CD4-positive, alpha-beta memory T cell (primary cell): ENCODE data around the gene SLC6A5. TPM values are rescaled to one million over a fixed set of nuclear protein-coding genes. Genes with fewer than 3 reads are reported as not detected.

Source experiments
- CTCF ChIA-PET: fragments of 350-600 bp; sonication (Branson Sonifier 250); formaldehyde crosslinking; loops from one replicate; lab custom pipeline; 2021; ENCODE audit warnings: inconsistent platforms; ENCODE audit not compliant: partially characterized antibody; lab: Charles Lee
- POLR2A ChIA-PET: fragments of 350-600 bp; sonication (Branson Sonifier 250); formaldehyde crosslinking; loops from one replicate; lab custom pipeline; 2021; ENCODE audit not compliant: partially characterized antibody; lab: Charles Lee
- DNase-seq, 5 donors: peaks; one replicate each; pipeline versions ENCODE4 v3.0.0 to v3.0.0-alpha.2; 2020 to 2022; ENCODE audit warnings: mixed read lengths in 1 of 5
- H3K27ac ChIP-seq: one replicate; pipeline ENCODE4 v1.7.0; 2013; ENCODE audit warnings: low read depth, low read length
- H3K27me3 ChIP-seq: 2 replicates; pipeline ENCODE4 v1.7.0; 2013; ENCODE audit warnings: mild to moderate bottlenecking, low read length, moderate library complexity; ENCODE audit not compliant: insufficient read depth
- H3K36me3 ChIP-seq: 2 replicates; pipeline ENCODE4 v1.7.0; 2013; ENCODE audit warnings: mild to moderate bottlenecking, low read length, moderate library complexity; ENCODE audit not compliant: insufficient read depth
- H3K4me1 ChIP-seq: 2 replicates; pipeline ENCODE4 v1.7.0; 2013; ENCODE audit warnings: mild to moderate bottlenecking, low read length, moderate library complexity; ENCODE audit not compliant: insufficient read depth
- H3K4me3 ChIP-seq, 2 donors: one replicate each; pipeline ENCODE4 v1.7.0; 2013; ENCODE audit warnings: low read length in 2 of 2, mild to moderate bottlenecking in 1 of 2
- H3K9me3 ChIP-seq, 2 donors: one replicate each; pipeline ENCODE4 v1.7.0; 2013; ENCODE audit warnings: low read length in 2 of 2, control low read depth in 1 of 2; ENCODE audit not compliant: control insufficient read depth in 1 of 2
- H3K27ac Mint-ChIP-seq, 7 donors: one replicate each; pipeline ENCODE4 v1.8.0; 2020 to 2021; ENCODE audit warnings: mixed read lengths in 7 of 7, mild to moderate bottlenecking in 6 of 7, inconsistent platforms in 3 of 7, moderate library complexity in 3 of 7
- H3K27me3 Mint-ChIP-seq, 2 donors: one replicate each; pipeline ENCODE4 v1.8.0; 2020 to 2021; ENCODE audit warnings: mixed read lengths in 2 of 2
- H3K36me3 Mint-ChIP-seq, 2 donors: one replicate each; pipeline ENCODE4 v1.8.0; 2020 to 2021; ENCODE audit warnings: mixed read lengths in 2 of 2, inconsistent platforms in 1 of 2, mild to moderate bottlenecking in 1 of 2
- H3K4me1 Mint-ChIP-seq, 4 donors: one replicate each; pipeline ENCODE4 v1.8.0; 2020 to 2021; ENCODE audit warnings: mixed read lengths in 4 of 4, mild to moderate bottlenecking in 1 of 4
- H3K4me3 Mint-ChIP-seq, 8 donors: one replicate each; pipeline ENCODE4 v1.8.0; 2020 to 2021; ENCODE audit warnings: mixed read lengths in 8 of 8, mild to moderate bottlenecking in 7 of 8, moderate library complexity in 6 of 8, inconsistent platforms in 3 of 8
- H3K9me3 Mint-ChIP-seq, 8 donors: one replicate each; pipeline ENCODE4 v1.8.0; 2020 to 2021; ENCODE audit warnings: mixed read lengths in 8 of 8, mild to moderate bottlenecking in 5 of 8, inconsistent platforms in 3 of 8, moderate library complexity in 1 of 8
- intact Hi-C: fragments of 100-400 bp; cut with micrococcal nuclease; formaldehyde crosslinking; loops from one replicate; pipeline ENCODE4 v1.15.1; 2023
- polyA plus RNA-seq, 2 donors: library from polyadenylated mRNA; unstranded; fragments of 300-500 nt; fragmentation: Illumina TruSeq; gene quantifications; one replicate each; pipeline ENCODE4 v1.2.3, GENCODE V29; 2021
- total RNA-seq, 2 experiments: library from RNA; stranded (reverse); gene quantifications; one replicate each; pipeline ENCODE4 v1.2.3, GENCODE V29; 2021

The SLC6A5 gene
- total and polyA plus RNA-seq, 4 experiments from 2014 or later, result not detected

DNA sequence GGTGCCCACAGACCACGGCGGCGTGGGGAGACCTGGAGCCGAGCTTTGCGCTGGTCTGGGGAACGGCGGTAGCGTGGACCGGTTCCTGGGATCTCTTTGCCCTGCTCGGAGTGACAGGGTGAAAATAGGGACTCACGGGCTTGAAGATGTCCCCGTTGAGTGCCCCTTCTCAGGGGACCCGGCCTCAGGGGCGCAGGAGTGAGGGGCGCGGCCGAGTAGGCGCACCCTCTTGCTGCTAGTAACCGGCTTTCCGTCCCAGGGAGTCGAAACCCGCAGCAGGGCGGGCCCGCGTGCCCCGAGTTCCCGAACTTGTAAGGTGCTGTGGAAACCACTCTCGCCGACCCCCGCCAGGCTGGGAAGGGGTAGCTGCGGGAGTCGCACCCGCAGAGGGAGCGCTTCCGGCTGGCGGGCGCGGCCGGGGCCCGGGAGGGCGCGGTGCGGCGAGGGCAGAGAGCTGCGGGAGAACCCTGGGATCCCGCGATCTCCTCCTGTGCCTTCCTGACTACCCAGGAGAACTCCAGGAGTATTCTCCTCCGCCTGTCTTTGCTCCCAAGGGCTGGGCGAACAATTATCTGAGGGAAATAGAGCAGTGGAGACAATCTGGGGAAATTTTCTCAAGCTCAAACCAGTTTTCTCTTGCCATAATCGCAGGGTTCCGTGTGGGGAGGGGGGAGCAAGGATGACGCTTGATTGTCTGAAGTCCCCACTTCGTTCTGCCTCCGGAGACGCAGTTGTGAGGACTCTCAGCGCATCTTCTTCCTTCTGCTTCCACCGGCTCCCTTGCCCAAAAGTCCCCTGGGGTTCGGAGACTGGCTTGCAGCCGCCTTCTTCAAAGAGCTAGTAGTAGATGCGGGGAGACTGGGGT, 70.6 kb downstream of the SLC6A5 start:
- Histone ChIP-seq H3K36me3 (no peaks in the 10 kb centered on the region), H3K27me3 (peaks cover 12% of the 10 kb centered on the region), H3K4me3 (no peak overlapping the region), H3K4me1 (no peaks in the 10 kb centered on the region), H3K27ac (no peak overlapping the region), H3K9me3 (no peaks in the 10 kb centered on the region)
- peaks cover 40 to 51% of the 10 kb centered on the region in 2 donors for H3K27me3 Mint-ChIP-seq
- H3K27ac Mint-ChIP-seq, result no peak overlapping the region
- H3K36me3 Mint-ChIP-seq, result no peaks in the 10 kb centered on the region
- ChIA-PET CTCF (interaction anchor here (0.9 to 1.6 kb wide), 2 partner anchors 14 to 22 kb away, joined by 3 read pairs; no protein-coding TSS in a partner anchor), POLR2A (no interaction called here)
- no peak for DNase-seq
- H3K4me3 Mint-ChIP-seq, result peak overlapping the region in 1 of 8 donors; percentile 31
- intact Hi-C loops, result no loop called here
- peaks cover 0 to 7% (median 2%) of the 10 kb centered on the region in 8 donors for H3K9me3 Mint-ChIP-seq
- peaks cover 7 to 24% (median 14%) of the 10 kb centered on the region in 4 donors for H3K4me1 Mint-ChIP-seq

DNA sequence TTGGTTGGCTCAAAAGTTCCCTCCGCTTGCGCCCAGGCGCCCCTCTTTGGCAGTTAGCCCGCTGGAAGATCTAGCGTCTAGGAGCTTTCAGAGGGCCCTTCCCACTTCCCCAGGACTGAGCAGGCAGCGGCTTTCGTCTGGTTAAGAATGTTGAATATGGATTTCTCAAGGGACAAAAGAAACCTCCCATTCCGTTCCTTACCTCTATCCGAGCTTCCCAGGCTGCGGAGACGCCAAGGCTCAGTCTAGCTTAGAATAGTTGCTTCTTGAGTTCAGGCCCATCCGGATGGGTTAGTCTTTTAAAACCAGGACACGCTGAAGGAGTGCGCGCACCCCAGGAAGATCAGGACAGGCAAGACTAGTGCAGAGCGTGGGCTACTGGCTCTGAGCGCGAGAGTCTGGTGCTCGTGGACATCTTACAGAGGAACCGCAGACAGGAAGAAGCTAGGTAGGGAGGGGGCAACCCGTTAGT, 71.6 kb downstream of the SLC6A5 start:
- H3K4me1 Mint-ChIP-seq, result peaks cover 7 to 24% (median 14%) of the 10 kb centered on the region in 4 donors
- H3K9me3 ChIP-seq, result no peaks in the 10 kb centered on the region
- H3K4me3 ChIP-seq, result no peak overlapping the region
- H3K36me3 ChIP-seq, result no peaks in the 10 kb centered on the region
- peaks cover 0 to 3% (median 1%) of the 10 kb centered on the region in 8 donors for H3K9me3 Mint-ChIP-seq
- no peak overlapping the region for H3K27ac ChIP-seq
- DNase-seq, result no peak
- peak overlapping the region in 1 of 8 donors; percentile 20 for H3K4me3 Mint-ChIP-seq
- intact Hi-C loops, result no loop called here
- H3K4me1 ChIP-seq, result no peaks in the 10 kb centered on the region
- no peaks in the 10 kb centered on the region for H3K36me3 Mint-ChIP-seq
- CTCF ChIA-PET, result interaction anchor here (0.9 to 2.1 kb wide), 4 partner anchors 9 to 543 kb away, joined by 3 to 10 read pairs (median 3); no protein-coding TSS in a partner anchor
- POLR2A ChIA-PET, result no interaction called here
- H3K27ac Mint-ChIP-seq, result no peak overlapping the region
- H3K27me3 ChIP-seq, result peaks cover 12% of the 10 kb centered on the region
- H3K27me3 Mint-ChIP-seq, result peaks cover 35 to 46% of the 10 kb centered on the region in 2 donors

DNA sequence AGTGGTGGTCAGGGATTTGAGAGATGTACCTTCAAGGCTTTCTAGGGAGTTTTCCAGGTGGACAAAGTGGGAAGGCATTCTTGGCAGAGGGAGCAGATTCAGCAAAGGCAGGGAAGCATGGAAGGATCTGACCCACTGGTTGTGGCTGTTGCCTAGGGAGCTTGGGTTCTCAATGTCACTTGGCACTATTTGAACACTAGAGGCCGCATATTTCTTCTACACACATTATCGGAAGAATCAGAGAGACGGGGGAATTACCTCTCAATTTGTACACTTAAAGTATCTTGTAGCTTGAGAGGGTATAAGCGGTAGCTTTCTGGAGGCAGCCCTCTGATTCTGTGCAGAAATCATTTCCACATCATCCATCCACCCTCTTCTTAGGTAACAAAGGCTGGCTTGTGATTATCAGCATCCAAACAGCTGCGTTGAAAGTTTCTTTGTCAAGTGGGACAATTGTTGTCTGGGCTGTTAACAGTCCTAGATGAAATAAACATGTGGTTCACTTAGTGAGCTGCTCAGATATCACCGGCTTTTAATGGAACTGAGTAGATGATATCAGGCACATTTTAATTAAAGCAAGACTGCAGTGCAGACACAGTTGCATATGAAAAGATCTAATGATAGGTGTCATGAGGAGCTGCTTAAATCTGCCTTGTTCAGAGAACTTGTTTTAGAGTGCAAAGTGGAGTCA, 72.6 kb downstream of the SLC6A5 start:
- ChIA-PET POLR2A (no interaction called here), CTCF (interaction anchor here (1.0 to 2.1 kb wide), 4 partner anchors 8 to 544 kb away, joined by 3 to 10 read pairs (median 4); no protein-coding TSS in a partner anchor)
- Mint-ChIP-seq H3K27me3 (peaks cover 34 to 40% of the 10 kb centered on the region in 2 donors), H3K4me3 (no peak overlapping the region), H3K27ac (no peak overlapping the region), H3K9me3 (peaks cover 0 to 3% (median 0%) of the 10 kb centered on the region in 8 donors), H3K4me1 (peaks cover 7 to 24% (median 14%) of the 10 kb centered on the region in 4 donors), H3K36me3 (no peaks in the 10 kb centered on the region)
- DNase-seq, result no peak
- H3K27ac ChIP-seq, result no peak overlapping the region
- H3K27me3 ChIP-seq, result peaks cover 12% of the 10 kb centered on the region
- H3K4me3 ChIP-seq, result no peak overlapping the region
- H3K9me3 ChIP-seq, result no peaks in the 10 kb centered on the region
- intact Hi-C loops, result loop anchor here (2.0 kb wide), 1 partner anchor 543 kb away; no protein-coding TSS in a partner anchor
- H3K36me3 ChIP-seq, result no peaks in the 10 kb centered on the region
- no peaks in the 10 kb centered on the region for H3K4me1 ChIP-seq

- Histone ChIP-seq H3K36me3 (no peaks in the 10 kb centered on the region), H3K4me1 (no peaks in the 10 kb centered on the region), H3K4me3 (no peak overlapping the region), H3K27me3 (peaks cover 12% of the 10 kb centered on the region), H3K27ac (no peak overlapping the region), H3K9me3 (no peaks in the 10 kb centered on the region)
- ChIA-PET POLR2A (no interaction called here), CTCF (interaction anchor here (0.6 to 2.1 kb wide), 3 partner anchors 16 to 1695 kb away, joined by 4 to 10 read pairs (median 5); no protein-coding TSS in a partner anchor)
- no peak overlapping the region for H3K27ac Mint-ChIP-seq
- peaks cover 7 to 21% (median 14%) of the 10 kb centered on the region in 4 donors for H3K4me1 Mint-ChIP-seq
- H3K36me3 Mint-ChIP-seq, result no peaks in the 10 kb centered on the region
- no peak for DNase-seq
- peaks cover 31 to 34% of the 10 kb centered on the region in 2 donors for H3K27me3 Mint-ChIP-seq
- H3K4me3 Mint-ChIP-seq, result no peak overlapping the region
- H3K9me3 Mint-ChIP-seq, result peaks cover 0 to 3% (median 0%) of the 10 kb centered on the region in 8 donors
- intact Hi-C loops, result loop anchor here (2.0 kb wide), 1 partner anchor 544 kb away; no protein-coding TSS in a partner anchor
Measured at GRCh38 chr11:20672575-20672974, 73.2 kb downstream of the SLC6A5 start.

DNA sequence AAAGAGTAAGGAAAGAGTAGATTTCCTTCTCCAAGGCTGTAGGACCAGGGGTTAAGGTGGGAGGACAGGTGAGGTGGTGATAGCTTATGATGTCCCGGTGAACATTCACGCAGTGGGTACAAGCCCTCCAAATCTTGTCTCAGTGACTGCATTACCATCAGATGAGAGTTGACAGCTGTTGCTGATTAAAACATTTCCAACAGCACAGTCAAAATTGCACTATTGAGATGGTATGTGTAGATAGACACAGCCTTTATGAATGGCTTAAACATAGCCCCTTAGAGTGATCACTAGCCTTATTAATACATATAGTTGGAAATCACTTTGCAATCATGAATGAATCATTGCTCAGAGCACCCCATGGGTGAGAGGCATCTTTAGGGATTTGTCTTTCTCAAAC, 77.2 kb downstream of the SLC6A5 start:
- H3K27ac Mint-ChIP-seq, result no peak overlapping the region
- no peak overlapping the region for H3K4me3 Mint-ChIP-seq
- H3K4me3 ChIP-seq, result no peak overlapping the region
- H3K27me3 ChIP-seq, result peaks cover under 1% of the 10 kb centered on the region
- H3K9me3 Mint-ChIP-seq, result peaks cover 0 to 3% (median 0%) of the 10 kb centered on the region in 8 donors
- no peaks in the 10 kb centered on the region for H3K36me3 ChIP-seq
- POLR2A ChIA-PET, result no interaction called here
- H3K27ac ChIP-seq, result no peak overlapping the region
- H3K4me1 Mint-ChIP-seq, result peaks cover 0 to 2% (median 0%) of the 10 kb centered on the region in 4 donors
- CTCF ChIA-PET, result no interaction called here
- intact Hi-C loops, result no loop called here
- no peaks in the 10 kb centered on the region for H3K36me3 Mint-ChIP-seq
- no peaks in the 10 kb centered on the region for H3K9me3 ChIP-seq
- H3K4me1 ChIP-seq, result no peaks in the 10 kb centered on the region
- peaks cover 10 to 13% of the 10 kb centered on the region in 2 donors for H3K27me3 Mint-ChIP-seq
- no peak for DNase-seq

- Histone ChIP-seq H3K36me3 (no peaks in the 10 kb centered on the region), H3K9me3 (no peaks in the 10 kb centered on the region), H3K4me3 (no peak overlapping the region), H3K27me3 (no peaks in the 10 kb centered on the region), H3K27ac (no peak overlapping the region), H3K4me1 (no peaks in the 10 kb centered on the region)
- Mint-ChIP-seq H3K27ac (no peak overlapping the region), H3K4me3 (no peak overlapping the region), H3K27me3 (peaks cover 0 to 1% of the 10 kb centered on the region in 2 donors), H3K9me3 (peaks cover 0 to 3% (median 0%) of the 10 kb centered on the region in 8 donors), H3K36me3 (no peaks in the 10 kb centered on the region), H3K4me1 (no peaks in the 10 kb centered on the region)
- CTCF ChIA-PET, result no interaction called here
- intact Hi-C loops, result no loop called here
- POLR2A ChIA-PET, result no interaction called here
- DNase-seq, result no peak
Measured at GRCh38 chr11:20688761-20689160, 89.4 kb downstream of the SLC6A5 start.

- H3K9me3 Mint-ChIP-seq, result peaks cover 0 to 25% (median 10%) of the 10 kb centered on the region in 8 donors
- POLR2A ChIA-PET, result no interaction called here
- H3K27ac ChIP-seq, result no peak overlapping the region
- H3K4me3 Mint-ChIP-seq, result no peak overlapping the region
- DNase-seq, result no peak
- intact Hi-C loops, result no loop called here
- no peaks in the 10 kb centered on the region for H3K4me1 Mint-ChIP-seq
- no peaks in the 10 kb centered on the region for H3K36me3 ChIP-seq
- CTCF ChIA-PET, result no interaction called here
- no peak overlapping the region for H3K4me3 ChIP-seq
- no peaks in the 10 kb centered on the region for H3K9me3 ChIP-seq
- H3K36me3 Mint-ChIP-seq, result no peaks in the 10 kb centered on the region
- no peaks in the 10 kb centered on the region for H3K27me3 ChIP-seq
- H3K4me1 ChIP-seq, result no peaks in the 10 kb centered on the region
- no peaks in the 10 kb centered on the region for H3K27me3 Mint-ChIP-seq
- H3K27ac Mint-ChIP-seq, result no peak overlapping the region
Measured at GRCh38 chr11:20707876-20708275, 108.5 kb downstream of the SLC6A5 start.
